HG02763 (cell line): Measurements from ENCODE around the gene RRAS.
A peak's percentile ranks its signal among the peaks of the same experiment; 100 is the strongest.

Experiments
- ATAC-seq: cut with Tn5 transposase; IDR thresholded peaks from one replicate; pipeline ENCODE4 v1.9.1; 2021; ENCODE audit warnings: mild to moderate bottlenecking, moderate library complexity; ENCODE audit not compliant: unreplicated experiment

RRAS gene

GRCh38 chr19:49640113-49640898, at the start of gene RRAS:
TSS of gene RRAS (minus strand) at chr19:49640143. CDS start at chr19:49640098, 45 bp downstream.
- peak; percentile 59 for ATAC-seq

DNA sequence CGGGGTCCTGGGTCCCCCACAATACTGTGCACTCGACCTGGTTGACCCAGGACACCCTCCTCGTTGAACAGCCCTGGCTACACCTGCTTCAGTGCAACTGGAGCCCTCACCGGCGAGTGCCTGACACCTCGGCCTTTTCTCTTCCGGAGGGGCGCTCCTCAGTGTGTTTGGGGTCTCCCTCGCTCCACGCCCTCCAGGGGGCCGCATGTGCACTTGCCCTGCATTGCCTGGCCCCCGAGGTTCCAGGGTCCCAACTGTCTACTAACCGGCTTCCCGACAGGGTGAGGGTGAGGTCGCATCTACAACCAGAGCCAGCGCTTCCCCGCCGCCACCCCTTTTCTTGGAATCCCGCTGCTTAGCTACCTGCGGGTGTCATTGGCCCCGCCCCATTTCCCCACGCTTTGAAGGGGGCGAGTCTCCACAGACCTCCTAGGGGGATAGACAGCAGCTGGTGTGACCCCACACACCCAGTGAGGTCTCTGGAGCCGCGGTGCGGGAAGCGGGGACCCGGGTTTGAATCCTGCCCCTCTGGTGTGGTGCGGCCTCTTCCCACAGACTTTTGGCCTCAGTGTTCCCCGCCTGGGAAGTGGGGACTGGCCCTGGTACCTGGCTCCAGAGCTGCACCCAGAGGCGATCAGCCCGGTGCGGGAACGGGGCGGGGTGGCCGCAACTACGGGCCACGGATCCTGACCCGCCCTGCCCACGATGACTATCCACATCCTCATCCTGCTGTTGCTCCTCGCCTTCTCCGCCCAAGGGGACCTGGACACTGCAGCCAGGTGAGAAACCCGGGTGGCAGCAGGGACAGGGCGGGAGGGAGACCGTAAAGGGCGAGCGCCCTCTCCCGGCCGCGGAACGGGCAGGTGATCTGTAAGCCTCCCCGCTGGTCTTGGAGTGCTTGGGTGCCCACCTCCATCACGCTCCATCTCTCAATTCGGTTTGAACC, 49.5 kb upstream of the RRAS start, which contains the start of gene ADM5:
TSS of gene ADM5 (plus strand) at position 462 of the 946 bp plus-strand sequence. CDS start at position 706, 244 bp downstream.
- ATAC-seq: no peak

GRCh38 chr19:49688531-49689132, 48.7 kb upstream of the RRAS start:
- ATAC-seq: no peak

- no peak for ATAC-seq
Observed at GRCh38 chr19:49687566-49688316, 47.8 kb upstream of the RRAS start.

GRCh38 chr19:49687150-49687549, 47.2 kb upstream of the RRAS start:
- no peak for ATAC-seq

- ATAC-seq: no peak
Observed at GRCh38 chr19:49686503-49687088, 46.7 kb upstream of the RRAS start.

DNA sequence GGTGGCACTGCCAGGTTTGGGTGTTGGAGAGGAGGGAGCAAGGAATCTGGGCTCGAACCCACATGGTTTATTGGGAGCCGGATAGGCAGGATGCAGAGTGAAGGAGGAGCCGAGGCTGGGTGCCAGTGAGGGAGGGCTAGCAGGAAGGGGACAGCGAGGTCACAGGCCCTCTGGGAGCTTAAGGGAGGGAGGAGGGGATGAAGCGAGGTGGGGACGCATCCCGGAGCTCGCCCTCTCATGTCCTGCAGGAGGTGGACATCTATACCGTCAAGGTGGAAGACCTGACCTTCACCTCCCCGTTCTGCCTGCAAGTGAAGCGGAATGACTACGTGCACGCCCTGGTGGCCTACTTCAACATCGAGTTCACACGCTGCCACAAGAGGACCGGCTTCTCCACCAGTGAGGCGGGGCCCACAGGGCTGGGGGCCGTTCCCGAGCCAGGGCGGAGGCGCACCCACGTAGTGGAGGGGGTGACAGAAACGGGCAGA, 45.9 kb upstream of the RRAS start:
- no peak for ATAC-seq

- no peak for ATAC-seq
Observed at GRCh38 chr19:49684983-49685553, 45.1 kb upstream of the RRAS start.

- no peak for ATAC-seq
Observed at GRCh38 chr19:49684251-49684982, 44.5 kb upstream of the RRAS start.

DNA sequence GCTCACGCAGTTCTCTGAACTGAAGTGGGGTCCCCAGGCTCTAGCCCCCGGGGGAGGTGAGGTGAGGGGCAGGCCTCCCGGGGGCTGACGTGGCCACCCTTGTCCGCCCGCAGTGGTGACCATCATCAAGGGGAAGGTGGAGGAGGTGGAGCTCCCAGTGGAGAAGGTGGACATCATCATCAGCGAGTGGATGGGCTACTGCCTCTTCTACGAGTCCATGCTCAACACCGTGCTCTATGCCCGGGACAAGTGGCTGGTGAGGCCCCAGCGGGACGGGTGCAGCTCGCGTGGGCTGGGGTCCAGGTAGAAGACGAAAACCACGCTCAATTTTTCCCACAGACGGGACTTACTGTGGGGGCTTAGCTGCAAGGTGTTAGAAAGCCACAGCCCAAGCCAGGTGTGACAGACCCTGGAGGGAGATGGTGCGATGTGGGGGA, 43.9 kb upstream of the RRAS start:
- no peak for ATAC-seq

DNA sequence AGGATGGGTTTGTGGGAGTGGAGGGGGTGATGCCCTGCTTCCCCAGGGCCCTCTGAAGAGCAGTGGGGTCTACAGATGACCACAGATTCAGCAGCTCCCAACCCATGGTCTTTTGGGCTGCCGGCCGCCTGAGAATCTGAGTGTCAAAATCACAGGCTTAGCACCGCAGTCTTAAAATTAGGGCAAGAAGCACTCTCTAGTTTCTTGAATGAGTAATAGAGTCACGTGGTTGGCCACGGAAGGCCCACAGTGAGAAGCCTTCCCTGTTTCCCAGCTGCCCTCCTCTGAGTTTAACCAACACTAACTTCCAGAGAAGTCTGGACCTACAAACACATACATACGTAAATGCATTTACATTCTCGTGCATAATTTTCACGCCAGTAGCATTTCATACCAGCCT, 42.3 kb upstream of the RRAS start:
- ATAC-seq: no peak

GRCh38 chr19:49681830-49682229, 41.9 kb upstream of the RRAS start:
- ATAC-seq: no peak

GRCh38 chr19:49680421-49681351, 40.7 kb upstream of the RRAS start:
- no peak for ATAC-seq

DNA sequence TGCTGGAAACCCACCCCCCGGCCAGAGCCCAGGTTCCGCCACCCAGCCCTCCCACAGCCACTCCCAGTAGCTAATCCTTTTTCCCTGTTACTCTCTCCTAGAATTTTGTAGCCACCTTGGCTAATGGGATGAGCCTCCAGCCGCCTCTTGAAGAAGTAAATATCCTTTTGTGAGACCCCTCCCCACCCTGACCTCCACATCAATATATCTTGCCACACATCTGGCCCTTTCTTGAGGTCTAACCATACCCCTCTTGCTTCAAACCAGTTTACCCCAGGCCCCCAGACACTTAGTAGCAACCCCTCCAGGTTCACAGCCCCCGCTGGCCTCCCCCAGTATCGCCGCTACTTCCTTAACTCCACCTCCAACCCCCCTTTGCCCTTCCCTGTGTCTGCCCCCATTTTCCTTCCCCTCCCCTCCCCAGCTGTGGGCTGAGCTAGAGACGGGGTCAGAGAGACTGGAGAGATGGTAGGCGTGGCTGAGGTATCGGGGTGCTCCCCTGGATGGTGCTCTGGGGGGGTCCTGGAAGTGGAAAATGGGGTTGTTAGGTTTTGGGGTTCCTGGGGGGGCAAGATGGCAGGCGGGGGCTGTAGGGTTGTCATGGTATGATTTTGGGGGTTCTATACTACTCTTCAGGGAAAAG, 39.9 kb upstream of the RRAS start:
- ATAC-seq: no peak

GRCh38 chr19:49678985-49679770, 39.2 kb upstream of the RRAS start:
- ATAC-seq: no peak

DNA sequence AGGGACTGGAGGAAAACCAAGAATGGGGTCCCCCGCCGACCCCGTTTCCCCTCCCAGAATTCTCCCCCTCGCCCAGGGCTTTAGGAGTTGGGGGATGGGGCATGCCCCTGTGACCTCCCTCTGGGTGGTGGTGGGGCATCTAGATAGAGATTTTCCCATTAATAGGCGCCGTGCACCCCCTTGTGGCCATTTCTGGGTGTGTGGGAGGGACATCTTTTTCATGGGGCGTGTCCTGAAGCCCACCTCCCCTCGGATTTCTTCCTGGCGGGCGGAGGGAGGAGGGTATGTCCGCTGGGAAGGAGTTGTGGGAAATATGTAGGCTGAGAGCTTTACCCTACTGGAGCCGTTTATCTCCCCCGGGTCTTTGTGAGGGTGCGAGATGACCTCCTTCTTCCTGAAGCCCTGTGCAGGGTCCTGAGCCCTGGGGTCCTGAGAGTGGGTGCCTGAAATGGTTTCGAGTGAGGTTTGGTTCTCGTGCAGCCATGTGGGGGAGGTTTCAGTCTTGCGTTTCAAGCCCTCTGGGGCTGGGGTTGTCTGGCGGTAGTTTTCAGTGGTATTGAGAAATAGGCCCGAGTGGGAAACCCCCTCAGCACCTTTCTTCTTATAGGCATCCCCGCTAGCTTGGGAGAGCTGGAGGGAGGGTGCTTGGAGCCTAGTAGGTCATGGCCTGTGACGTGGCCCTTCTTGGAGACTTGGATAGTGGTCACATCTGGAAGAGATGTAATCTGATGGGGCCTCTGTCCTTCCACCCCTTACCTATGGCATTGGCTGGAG, 38.1 kb upstream of the RRAS start:
- no peak for ATAC-seq
